Right atrium auricular region (tissue), 2 donors: ENCODE measurements around the gene ARHGEF7. TPM values are rescaled to one million over a fixed set of nuclear protein-coding genes. Genes with fewer than 3 reads are reported as not detected.

Experiments used
- DNase-seq: peaks from one replicate; pipeline ENCODE4 v3.0.0-alpha.2; 2019; ENCODE audit warnings: low spot score
- H3K27ac ChIP-seq, 2 donors: fragments of 200-600 bp; sonication (generic); 1 replicate in 1 of 2; 2 replicates in 1 of 2; pipeline ENCODE4 v1.5.1; 2016 to 2019
- H3K27me3 ChIP-seq, 2 donors: fragments of 200-600 bp; sonication (generic); one replicate each; pipeline versions ENCODE4 v1.5.1 to v1.6.0; 2017 to 2019
- H3K36me3 ChIP-seq: fragments of 200-600 bp; sonication (generic); one replicate; pipeline ENCODE4 v1.5.1; 2016
- H3K4me1 ChIP-seq, 2 donors: fragments of 200-600 bp; sonication (generic); one replicate each; pipeline versions ENCODE4 v1.5.1 to v1.6.0; 2017 to 2019
- H3K4me3 ChIP-seq, 2 donors: fragments of 200-600 bp; sonication (generic); 1 replicate in 1 of 2; 2 replicates in 1 of 2; pipeline ENCODE4 v1.5.1; 2017 to 2019; ENCODE audit warnings: mild to moderate bottlenecking in 1 of 2, moderate library complexity in 1 of 2
- H3K9me3 ChIP-seq, 2 donors: fragments of 200-600 bp; sonication (generic); one replicate each; pipeline ENCODE4 v1.5.1; 2019
- CTCF ChIP-seq, 2 donors: fragments of 200-600 bp; sonication (generic); IDR thresholded peaks; one replicate each; pipeline ENCODE4 v1.5.1; 2019; ENCODE audit warnings: antibody characterized with exemption in 2 of 2
- total RNA-seq, 2 donors: library from RNA; depleted of rRNA; stranded (reverse); fragments of >200 nt; gene quantifications; one replicate each; pipeline ENCODE4 v1.1.0, GENCODE V29; 2016

Gene ARHGEF7
- total RNA-seq, 2 donors from 2014 or later = 27.8 to 36.9 TPM

DNA sequence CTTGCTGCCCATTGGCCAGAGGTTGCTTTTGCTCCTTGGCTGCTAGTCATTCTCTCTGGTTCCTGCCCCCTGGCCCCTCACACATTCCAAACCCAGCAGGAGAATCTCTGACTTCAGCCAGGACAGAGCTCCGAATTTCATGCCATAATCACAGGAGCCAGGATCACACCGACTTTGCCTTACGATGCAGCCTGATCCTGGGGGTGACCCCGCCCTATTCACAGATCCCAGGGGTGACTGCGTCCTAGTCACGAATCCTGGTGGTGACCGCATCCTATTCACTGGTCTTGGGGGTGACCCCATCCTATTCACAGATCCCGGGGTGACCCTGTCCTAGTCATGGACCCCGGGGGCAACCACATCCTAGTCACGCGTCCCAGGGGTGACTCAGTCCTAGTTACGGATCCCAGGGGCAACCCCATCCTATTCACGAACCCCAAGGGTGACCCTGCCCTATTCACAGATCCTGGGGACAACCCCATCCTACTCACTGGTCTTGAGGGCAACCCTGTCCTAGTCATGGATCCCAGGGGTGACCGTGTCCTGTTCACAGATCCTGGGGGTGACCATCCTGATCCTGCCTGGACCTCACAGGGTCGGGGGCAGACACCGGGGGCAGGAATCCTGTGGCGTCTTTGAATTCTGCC is 198.0 kb downstream of the ARHGEF7 start:
- no peaks in the 10 kb centered on the region for H3K4me1 ChIP-seq
- no peak overlapping the region for H3K4me3 ChIP-seq
- H3K9me3 ChIP-seq = peaks cover 0 to 6% of the 10 kb centered on the region in 2 donors
- peaks cover 5% of the 10 kb centered on the region for H3K36me3 ChIP-seq
- no peak for DNase-seq
- no peaks in the 10 kb centered on the region for H3K27me3 ChIP-seq
- H3K27ac ChIP-seq = no peak overlapping the region
- no peak for TF ChIP-seq CTCF (IDR thresholded peaks at IDR 0.05)

- DNase-seq = no peak
- peaks cover 4% of the 10 kb centered on the region for H3K36me3 ChIP-seq
- H3K27ac ChIP-seq = no peak overlapping the region
- H3K9me3 ChIP-seq = peaks cover 0 to 6% of the 10 kb centered on the region in 2 donors
- H3K27me3 ChIP-seq = no peaks in the 10 kb centered on the region
- H3K4me1 ChIP-seq = no peaks in the 10 kb centered on the region
- no peak overlapping the region for H3K4me3 ChIP-seq
- no peak for TF ChIP-seq CTCF (IDR thresholded peaks at IDR 0.05)
These were observed 198.9 kb downstream of the ARHGEF7 start for GRCh38 chr13:111313911-111314425.

- H3K9me3 ChIP-seq = peaks cover 0 to 6% of the 10 kb centered on the region in 2 donors
- no peaks in the 10 kb centered on the region for H3K27me3 ChIP-seq
- H3K36me3 ChIP-seq = peaks cover 4% of the 10 kb centered on the region
- no peak for TF ChIP-seq CTCF (IDR thresholded peaks at IDR 0.05)
- DNase-seq = no peak
- H3K27ac ChIP-seq = no peak overlapping the region
- H3K4me1 ChIP-seq = no peaks in the 10 kb centered on the region
- no peak overlapping the region for H3K4me3 ChIP-seq
These were observed 199.7 kb downstream of the ARHGEF7 start for GRCh38 chr13:111314852-111315251.

GRCh38 chr13:111315347-111315995 is 200.4 kb downstream of the ARHGEF7 start:
- Histone ChIP-seq H3K9me3 (peaks cover 0 to 6% of the 10 kb centered on the region in 2 donors), H3K27me3 (no peaks in the 10 kb centered on the region), H3K36me3 (peaks cover 4% of the 10 kb centered on the region), H3K4me1 (no peaks in the 10 kb centered on the region), H3K27ac (no peak overlapping the region), H3K4me3 (no peak overlapping the region)
- DNase-seq = no peak
- no peak for TF ChIP-seq CTCF (IDR thresholded peaks at IDR 0.05)

DNA sequence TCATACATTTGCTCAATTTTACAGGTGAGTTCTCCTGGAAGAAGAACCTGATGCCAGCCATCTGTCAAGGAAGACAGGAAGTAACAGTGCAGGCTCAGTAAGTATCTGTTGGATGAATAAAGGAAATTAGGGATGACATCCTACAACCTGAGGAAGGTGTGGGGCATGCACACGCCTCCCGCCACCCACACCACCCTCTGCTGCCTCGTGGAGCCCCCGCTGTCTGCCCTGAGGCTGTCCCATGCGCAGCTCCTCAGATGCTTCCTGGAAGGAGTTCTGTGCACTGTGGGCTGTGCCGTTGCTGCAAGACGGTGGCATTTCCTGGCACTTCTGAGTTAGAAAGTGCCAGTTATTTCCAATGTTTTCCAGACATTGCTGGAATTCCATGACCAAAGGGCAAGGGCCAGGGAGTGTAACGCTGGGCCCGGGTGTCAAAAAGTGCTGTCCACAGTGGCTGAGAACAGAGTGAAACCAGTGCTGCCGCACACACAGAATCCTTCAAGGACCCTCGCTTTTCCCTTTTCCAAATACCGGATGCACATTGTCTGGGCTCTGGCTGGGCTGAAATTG is 201.1 kb downstream of the ARHGEF7 start:
- H3K27ac ChIP-seq = no peak overlapping the region

More for the DNA sequence above, 201.1 kb downstream of the ARHGEF7 start:
- Histone ChIP-seq H3K4me3 (no peak overlapping the region), H3K36me3 (peaks cover 4% of the 10 kb centered on the region), H3K27me3 (no peaks in the 10 kb centered on the region), H3K9me3 (peaks cover 0 to 6% of the 10 kb centered on the region in 2 donors), H3K4me1 (no peaks in the 10 kb centered on the region)
- DNase-seq = no peak
- no peak for TF ChIP-seq CTCF (IDR thresholded peaks at IDR 0.05)
